Cerebellar nuclear complex (tissue), 1 donor: Measurements from ENCODE around the gene SNX9.

Experiments
- DNase-seq, 2 experiments: peaks; one replicate each; lab custom pipeline; 2025; lab: John Stamatoyannopoulos, UW

The SNX9 gene

DNA sequence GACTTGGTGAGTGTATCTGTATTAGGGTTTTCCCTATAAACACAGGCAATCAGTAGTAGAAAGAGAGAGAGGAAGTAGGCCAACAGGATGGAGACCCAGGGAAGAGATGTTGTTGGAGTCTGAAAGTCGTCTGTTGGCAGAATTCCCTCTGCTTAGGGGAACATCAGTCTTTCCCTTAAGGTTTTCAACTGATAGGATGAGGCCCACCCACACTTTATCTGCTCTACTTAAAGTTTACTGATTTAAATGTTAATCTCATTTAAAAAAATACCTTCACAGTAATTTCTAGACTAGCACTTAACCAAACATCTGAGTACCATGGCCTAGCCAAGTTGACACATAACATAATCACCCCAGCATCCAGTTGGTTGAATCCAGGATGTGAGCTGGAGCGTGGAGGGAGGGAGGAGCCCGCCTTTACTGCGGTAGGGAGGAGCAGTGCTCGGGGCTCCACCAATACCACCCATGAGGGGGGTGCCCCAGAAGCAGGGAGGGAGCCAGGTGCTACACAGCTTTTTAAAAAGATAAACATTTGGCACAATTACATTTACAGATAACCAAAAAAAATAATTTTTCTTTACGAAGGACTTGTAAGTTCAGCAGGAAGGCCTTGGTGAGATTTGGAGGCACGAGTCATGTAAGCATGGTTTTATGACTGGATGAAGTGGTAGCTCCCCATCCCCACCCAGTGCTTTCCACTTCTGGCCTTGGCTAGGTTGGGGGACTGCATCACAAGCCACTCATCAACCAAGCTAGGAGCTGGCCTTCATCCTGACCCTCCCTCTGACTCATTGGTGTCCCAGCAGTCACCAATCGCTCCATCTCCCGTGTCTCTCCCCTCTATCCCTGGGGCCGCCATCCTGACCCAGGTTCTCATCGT is 18.4 kb upstream of the SNX9 start:
- no peak for DNase-seq

DNA sequence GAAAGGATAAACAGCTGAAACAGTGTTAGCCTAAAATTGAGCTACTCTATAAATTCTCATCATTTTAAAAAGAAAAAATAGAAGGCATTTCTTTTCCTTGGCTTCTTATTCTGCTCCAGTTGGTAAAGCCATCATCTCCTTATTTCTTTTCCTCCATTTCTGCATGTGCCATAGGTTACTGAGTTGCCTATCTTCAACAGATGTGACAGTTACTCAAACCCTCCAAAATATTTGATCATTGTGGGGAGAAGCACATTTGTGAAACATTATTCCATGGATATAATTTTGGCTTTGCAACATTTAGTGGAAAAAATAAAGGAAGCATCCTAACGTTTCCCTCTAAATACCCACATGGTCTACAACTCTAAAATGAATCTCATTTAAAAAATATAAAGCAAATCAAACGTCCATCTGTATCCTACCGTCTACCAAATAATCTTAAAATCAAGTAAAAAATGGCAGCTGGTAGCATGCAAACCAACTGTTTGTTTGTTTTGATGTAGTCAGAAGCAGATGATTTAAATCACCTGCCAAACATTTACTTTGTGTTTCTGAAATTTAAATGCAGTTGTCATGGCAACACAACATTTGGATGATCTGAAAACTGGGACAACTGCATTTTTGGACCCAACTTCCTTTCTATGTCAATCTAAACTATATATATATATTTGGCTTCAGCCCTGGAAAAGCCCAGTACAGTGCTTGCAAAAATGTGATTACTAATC is 16.8 kb upstream of the SNX9 start:
- no peak for DNase-seq

GRCh38 chr6:157806856-157807215 is 16.2 kb upstream of the SNX9 start:
- DNase-seq = no peak

- DNase-seq = no peak
Observed at GRCh38 chr6:157808405-157808950, 14.6 kb upstream of the SNX9 start.

GRCh38 chr6:157809613-157810012 is 13.4 kb upstream of the SNX9 start:
- no peak for DNase-seq

GRCh38 chr6:157811137-157811475 is 11.9 kb upstream of the SNX9 start:
- no peak for DNase-seq

- no peak for DNase-seq
Observed at GRCh38 chr6:157811476-157812173, 11.4 kb upstream of the SNX9 start.

- no peak for DNase-seq
Observed at GRCh38 chr6:157812425-157813171, 10.4 kb upstream of the SNX9 start.

DNA sequence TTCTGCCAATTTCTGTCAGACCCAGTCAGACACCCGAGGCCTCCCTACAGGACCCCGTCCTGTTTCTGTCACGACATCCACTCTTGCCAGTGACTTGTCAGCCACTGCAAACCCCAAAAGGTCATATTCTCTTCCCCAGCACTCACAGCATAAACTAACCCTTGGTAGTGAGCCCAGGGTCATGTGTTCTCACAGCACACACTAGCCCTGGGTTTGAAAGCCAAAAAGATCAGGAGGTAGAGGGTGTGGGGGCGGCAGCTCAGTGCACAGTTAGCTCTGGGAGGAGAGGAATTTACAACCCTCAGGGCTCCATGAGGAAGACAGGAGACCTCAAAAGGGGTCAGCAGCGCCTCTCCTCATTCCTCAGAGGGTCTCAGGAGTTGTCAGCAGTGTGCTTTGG is 9.9 kb upstream of the SNX9 start:
- no peak for DNase-seq

- DNase-seq = no peak
Observed at GRCh38 chr6:157813750-157814455, 9.1 kb upstream of the SNX9 start.

- DNase-seq = no peak
Observed at GRCh38 chr6:157814883-157815282, 8.2 kb upstream of the SNX9 start.

DNA sequence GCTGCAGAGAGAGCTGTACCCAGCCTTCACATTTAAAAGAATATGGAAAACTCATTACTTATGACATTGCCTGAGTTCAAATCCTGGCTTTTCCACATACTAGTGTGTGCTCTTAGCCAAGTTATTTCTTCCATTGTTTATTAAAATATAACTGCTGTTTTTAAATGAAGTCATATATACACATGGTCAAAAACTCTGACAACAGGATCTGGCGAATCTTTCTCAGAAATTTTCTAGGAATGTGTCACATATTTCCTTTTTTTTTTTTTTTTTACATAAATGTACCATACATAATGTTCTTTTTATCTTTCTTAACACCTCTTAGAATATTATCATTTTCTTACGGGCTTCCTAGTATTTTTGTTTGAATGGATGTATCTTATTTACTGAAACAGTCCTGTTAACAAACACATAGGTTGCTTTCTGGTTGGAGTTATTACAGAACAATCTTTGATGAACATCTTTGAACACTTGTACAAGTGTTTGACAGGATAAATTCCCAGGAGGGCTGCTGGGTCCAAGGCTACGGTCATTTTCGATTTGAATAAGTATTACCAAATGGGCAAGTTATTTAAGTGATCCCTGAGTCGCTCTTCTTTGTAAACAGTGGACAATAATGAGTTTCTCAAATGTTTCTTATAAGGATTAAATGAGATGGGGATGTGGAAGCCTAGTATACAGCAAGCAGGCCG is 1.6 kb upstream of the SNX9 start:
- DNase-seq = no peak

- no peak for DNase-seq
Observed at GRCh38 chr6:157822245-157823000, 623 bp upstream of the SNX9 start.

DNA sequence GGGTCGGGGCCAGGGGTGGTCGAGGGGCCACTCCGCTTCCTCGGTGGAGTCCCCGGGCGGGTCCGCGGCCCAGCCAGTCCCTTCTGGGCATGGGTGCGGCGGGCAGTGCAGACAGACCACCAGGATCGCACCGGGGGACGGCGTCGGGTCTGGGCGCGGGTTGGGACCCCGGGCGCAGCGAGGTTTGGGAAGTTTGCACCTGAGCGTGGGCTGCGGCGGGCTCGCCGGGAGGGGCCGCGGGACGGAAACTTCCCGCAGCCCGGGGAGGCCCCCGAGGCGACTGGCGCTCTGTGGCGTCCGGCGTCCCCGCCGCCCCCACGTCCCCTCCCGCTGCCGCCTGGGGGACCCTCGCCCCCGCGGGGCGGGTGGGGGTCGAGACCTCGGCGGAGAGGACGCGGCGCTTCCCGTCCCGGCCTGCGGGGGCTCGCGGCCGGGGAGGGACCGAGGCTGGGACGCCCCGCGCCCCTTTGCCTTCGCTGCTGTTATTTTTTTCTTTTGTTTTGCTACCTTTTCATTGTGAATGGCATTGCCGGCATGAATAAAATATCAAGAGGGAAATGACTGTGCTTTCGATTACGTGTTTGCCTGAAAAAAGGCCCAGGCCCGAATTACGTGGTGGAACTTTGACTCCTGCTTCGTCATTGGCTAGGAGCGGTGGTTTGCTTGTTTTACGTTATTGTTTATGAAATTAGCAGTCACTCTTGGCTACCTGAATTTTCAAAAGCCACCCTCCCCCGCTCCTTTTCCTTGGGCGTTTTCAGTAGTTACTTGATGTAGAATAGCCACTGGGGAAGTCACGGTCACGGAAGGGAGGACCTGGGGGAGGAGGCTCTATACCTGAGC is 703 bp downstream of the SNX9 start:
- no peak for DNase-seq

- DNase-seq = no peak
Observed at GRCh38 chr6:157825243-157825904, 2.3 kb downstream of the SNX9 start.

DNA sequence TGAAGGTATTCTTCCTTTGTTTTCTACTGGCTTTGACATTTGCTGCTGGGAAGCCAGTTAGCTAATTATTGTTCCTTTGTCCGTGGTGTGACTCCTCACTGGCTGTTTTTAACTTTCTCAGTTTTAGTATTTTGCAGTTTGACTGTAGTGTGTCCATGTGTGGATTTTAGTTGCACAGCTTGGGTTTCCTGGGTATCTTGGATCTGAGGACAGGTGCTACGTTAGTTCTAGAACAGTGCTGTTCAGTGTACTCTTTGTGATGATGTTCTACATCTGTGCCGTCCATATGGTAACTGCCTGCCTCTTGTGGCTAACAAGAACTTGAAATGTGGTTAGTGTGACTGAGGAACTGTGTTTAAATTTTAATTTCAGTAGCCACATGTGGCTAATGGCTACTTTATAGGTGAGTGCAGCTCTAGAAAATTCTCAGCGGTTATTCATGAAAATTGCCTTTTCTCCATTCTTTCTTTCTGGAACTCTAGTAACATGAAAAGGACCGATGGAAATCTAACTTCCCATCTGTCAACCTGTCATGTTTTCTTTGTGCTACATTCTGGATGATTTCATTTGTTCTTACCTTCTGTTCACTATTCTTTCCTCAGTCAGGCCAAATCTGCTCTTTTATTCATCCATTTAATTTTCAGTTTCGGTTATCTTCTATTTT is 7.4 kb downstream of the SNX9 start:
- no peak for DNase-seq

- no peak for DNase-seq
Observed at GRCh38 chr6:157831018-157831369, 7.9 kb downstream of the SNX9 start.
